Neural cell (in vitro differentiated cells): ENCODE data around the gene MEIS1.

Experiments used
- CTCF ChIP-seq: fragments of 450-650 bp; IDR thresholded peaks from 2 replicates; pipeline ENCODE4 v1.5.1; 2014; ENCODE audit warnings: antibody characterized with exemption, mild to moderate bottlenecking, moderate library complexity; ENCODE audit not compliant: poor library complexity, severe bottlenecking
- MXI1 ChIP-seq: fragments of 450-650 bp; conservative IDR thresholded peaks from 2 replicates; pipeline ENCODE4 v1.6.1; 2014; ENCODE audit warnings: antibody characterized with exemption, mild to moderate bottlenecking; ENCODE audit not compliant: poor library complexity, severe bottlenecking
- REST ChIP-seq: IDR thresholded peaks from 2 replicates; pipeline ENCODE4 v1.6.1; 2012; ENCODE audit warnings: borderline replicate concordance

GRCh38 chr2:66579186-66580126 lies 144.5 kb downstream of the MEIS1 start:
- TF ChIP-seq CTCF (no peak), REST (no peak), MXI1 (no peak)
